GM12864 (cell line): ENCODE results near the gene BASP1.

ENCODE experiments used
- DNase-seq: peaks from one replicate; pipeline ENCODE4 v3.0.0-alpha.2; 2011; ENCODE audit warnings: low read depth
- H3K4me3 ChIP-seq: 2 replicates; pipeline ENCODE4 v1.5.1; 2011; ENCODE audit warnings: mild to moderate bottlenecking, low read depth, low read length, control low read depth
- TF ChIP-seq, protein P1 (sequence below): IDR thresholded peaks from 2 replicates; pipeline ENCODE4 v1.5.1; 2011; ENCODE audit warnings: low read depth, mild to moderate bottlenecking, moderate library complexity, low read length, control low read depth, inconsistent platforms; ENCODE audit errors: missing control alignments

Gene BASP1

DNA sequence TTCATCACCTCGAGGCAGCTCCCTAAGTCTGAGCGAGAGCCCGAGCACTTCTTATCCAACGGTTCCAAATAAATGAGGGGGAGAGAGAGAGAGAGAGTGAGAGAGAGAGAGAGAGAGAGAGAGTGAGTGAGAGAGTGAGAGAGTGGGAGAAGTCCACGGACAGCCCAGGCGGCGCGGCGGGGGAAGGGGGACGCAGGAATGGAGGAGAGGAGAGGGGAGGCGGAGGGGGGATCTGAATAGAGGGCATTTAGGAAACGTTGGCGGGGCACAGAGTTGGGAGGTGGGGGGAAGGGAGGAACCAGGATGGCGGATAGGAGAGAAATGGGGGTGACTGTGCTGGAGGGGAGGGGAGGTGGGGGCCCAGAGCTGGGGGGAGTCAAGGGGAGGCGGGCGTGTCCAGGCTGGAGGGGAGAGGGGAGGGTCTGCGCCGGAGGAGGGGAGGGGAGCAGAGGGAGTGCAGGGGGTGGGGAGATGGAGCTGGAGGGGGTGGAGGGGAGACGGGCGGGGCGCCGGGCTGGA, 398 bp upstream of the BASP1 start:
- TF ChIP-seq, protein P1, sequence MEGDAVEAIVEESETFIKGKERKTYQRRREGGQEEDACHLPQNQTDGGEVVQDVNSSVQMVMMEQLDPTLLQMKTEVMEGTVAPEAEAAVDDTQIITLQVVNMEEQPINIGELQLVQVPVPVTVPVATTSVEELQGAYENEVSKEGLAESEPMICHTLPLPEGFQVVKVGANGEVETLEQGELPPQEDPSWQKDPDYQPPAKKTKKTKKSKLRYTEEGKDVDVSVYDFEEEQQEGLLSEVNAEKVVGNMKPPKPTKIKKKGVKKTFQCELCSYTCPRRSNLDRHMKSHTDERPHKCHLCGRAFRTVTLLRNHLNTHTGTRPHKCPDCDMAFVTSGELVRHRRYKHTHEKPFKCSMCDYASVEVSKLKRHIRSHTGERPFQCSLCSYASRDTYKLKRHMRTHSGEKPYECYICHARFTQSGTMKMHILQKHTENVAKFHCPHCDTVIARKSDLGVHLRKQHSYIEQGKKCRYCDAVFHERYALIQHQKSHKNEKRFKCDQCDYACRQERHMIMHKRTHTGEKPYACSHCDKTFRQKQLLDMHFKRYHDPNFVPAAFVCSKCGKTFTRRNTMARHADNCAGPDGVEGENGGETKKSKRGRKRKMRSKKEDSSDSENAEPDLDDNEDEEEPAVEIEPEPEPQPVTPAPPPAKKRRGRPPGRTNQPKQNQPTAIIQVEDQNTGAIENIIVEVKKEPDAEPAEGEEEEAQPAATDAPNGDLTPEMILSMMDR = no peak
- peak overlapping the region; percentile 51 for H3K4me3 ChIP-seq
- no peak for DNase-seq

DNA sequence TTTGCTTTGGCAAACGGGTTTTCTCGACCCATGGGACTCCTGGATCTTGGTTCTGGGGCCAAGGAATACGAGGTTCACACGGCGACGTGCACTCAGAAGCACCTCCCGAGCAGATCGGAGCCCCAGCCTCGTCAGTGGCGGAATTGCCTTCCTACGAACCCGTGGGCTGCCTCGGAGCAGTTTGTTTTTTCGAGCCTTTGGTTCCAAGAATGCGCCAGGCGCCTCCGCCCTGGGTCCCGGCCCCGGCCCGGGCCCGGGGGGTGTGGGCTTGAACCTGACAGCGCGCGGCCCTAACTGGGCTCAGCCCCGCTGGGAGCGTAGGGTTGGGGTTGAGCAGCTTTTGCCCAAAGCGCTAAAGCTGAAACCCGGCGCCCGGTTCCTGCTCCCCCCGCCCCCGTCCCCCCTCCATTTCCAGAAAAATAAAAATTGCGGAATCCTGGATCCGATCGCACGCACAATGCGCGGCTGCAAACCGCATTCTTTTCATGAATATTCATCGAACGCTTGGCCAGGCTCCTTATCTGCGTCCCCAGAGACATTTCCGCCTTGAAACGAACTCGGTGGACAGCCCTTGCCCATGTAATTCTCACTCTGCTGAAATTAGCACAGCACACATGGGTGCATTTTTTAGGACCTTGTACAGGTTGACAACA, 1.0 kb downstream of the BASP1 start:
- TF ChIP-seq, protein P1 = no peak
- peak overlapping the region; percentile 77 for H3K4me3 ChIP-seq
- DNase-seq = no peak

DNA sequence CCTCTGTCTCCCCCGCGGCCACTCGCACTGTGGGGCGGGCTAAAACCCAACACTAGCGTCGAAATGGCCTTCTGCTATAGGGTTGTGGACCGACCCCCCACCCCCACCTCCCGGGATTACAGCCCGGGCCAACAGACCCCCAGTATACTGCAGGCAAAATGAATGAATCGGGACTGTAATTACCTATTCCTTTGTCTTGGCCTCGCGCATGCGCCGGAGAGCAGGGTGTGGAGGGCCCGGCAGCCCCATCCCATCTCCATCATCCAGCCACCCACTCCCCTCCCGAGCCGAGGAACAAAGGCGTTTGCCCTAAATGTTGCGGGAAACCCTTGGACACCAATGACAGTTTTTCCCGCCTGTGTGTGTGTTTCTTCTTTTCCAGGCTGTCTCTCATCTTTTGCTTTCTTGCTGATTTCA, 1.6 kb downstream of the BASP1 start:
- H3K4me3 ChIP-seq = peak overlapping the region; percentile 77

DNA sequence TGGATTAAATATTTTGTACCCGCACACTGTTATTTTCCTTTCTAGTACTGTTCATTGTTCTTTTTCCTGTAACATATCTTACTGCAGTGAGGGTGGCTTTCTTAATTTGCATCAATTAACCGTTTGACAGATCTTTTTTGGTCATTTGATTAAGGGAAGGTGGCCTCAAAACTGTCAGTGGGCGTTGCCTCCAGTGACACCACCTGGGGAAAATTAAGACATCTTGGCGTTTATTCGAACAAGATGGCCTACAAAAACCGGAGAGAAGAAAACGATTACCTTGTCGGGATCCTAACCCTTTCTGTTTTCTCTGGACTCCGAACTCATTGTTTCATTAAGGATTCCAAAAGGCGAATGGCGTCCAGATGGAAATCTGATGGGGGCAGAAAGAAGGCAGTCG, 2.0 kb downstream of the BASP1 start:
- no peak for DNase-seq
- H3K4me3 ChIP-seq = peak overlapping the region; percentile 77
- TF ChIP-seq, protein P1 = no peak

More for the DNA sequence above, 1.6 kb downstream of the BASP1 start:
- TF ChIP-seq, protein P1 = no peak
- no peak for DNase-seq

DNA sequence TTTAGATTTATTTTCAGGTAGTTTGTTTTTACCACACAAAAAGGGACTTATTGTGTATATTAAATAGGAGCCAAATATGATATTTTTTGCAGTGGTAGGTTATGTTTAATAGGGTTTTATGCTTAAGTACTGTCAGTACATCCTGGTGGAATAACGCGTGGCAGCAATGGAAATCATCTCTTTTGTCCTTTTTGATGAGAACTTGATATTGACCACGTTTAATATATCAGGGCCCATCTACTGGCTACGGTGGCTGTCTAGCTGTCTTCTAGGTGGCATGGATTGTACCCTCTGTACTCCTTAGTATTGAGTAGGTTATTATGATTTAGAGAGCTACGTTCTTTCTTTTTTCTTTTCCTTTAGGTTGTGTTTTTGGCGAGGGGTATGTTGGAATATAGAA, 2.6 kb downstream of the BASP1 start:
- TF ChIP-seq, protein P1 = no peak
- H3K4me3 ChIP-seq = peak overlapping the region; percentile 77
- no peak for DNase-seq

DNA sequence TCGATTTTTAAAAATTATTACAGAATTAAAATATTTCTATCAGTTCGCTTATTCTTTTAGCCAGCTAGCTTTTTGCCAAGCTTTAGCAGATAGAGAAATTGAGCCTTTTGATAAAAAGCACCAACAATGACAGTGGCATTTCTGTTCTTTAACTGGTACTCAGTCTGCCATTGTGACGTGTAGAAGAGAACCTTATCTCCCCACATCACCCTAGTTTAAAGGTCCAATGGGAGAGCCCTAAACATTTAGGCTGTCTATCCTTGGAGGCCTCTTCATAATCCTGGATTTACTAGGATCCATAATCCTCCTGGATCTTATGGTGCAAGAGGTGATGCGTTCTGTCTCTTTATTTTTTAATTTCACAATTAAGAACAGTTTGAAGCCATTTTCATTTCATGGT, 3.0 kb downstream of the BASP1 start:
- DNase-seq = no peak
- H3K4me3 ChIP-seq = peak overlapping the region; percentile 2; the same call in 1 of the 2 replicates
- TF ChIP-seq, protein P1 = no peak
